Measurements from ENCODE around the gene GPR15LG.

The GPR15LG gene

GRCh38 chr10:84156768-84157167 lies 16.8 kb upstream of the GPR15LG start:
- peak; percentile 3 for DNase-seq (ENCODE audit: low read depth)
- TF ChIP-seq, protein P1, sequence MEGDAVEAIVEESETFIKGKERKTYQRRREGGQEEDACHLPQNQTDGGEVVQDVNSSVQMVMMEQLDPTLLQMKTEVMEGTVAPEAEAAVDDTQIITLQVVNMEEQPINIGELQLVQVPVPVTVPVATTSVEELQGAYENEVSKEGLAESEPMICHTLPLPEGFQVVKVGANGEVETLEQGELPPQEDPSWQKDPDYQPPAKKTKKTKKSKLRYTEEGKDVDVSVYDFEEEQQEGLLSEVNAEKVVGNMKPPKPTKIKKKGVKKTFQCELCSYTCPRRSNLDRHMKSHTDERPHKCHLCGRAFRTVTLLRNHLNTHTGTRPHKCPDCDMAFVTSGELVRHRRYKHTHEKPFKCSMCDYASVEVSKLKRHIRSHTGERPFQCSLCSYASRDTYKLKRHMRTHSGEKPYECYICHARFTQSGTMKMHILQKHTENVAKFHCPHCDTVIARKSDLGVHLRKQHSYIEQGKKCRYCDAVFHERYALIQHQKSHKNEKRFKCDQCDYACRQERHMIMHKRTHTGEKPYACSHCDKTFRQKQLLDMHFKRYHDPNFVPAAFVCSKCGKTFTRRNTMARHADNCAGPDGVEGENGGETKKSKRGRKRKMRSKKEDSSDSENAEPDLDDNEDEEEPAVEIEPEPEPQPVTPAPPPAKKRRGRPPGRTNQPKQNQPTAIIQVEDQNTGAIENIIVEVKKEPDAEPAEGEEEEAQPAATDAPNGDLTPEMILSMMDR (conservative IDR thresholded peaks at IDR 0.05; ENCODE audit: low read length), result no peak

GRCh38 chr10:84158061-84158460 lies 15.5 kb upstream of the GPR15LG start:
- no peak for DNase-seq (ENCODE audit: low read depth)
- TF ChIP-seq, protein P1 (conservative IDR thresholded peaks at IDR 0.05; ENCODE audit: low read length), result no peak
- no peak overlapping the region for H3K4me3 ChIP-seq (ENCODE audit: low read length)

More at GRCh38 chr10:84156768-84157167, 16.8 kb upstream of the GPR15LG start:
- H3K4me3 ChIP-seq (ENCODE audit: low read length), result no peak overlapping the region

DNA sequence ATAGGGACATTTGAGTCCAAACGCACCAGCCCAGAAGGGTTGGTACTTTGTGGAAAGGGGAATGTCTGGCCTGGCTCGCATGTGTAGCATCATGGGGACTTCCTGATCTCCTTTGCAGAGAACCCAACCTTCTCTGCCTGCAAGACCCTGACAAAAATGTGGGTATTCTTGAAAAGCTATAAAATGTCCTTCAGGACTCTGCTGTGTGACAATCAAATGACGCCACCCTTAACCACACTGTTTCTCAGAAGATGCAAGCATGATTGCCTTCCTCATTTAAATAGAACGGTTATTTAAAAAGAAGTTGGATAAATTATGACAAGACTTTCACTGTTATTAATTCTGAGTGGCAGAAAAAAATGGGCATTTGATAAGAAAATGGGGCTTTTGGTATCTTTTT lies 15.1 kb upstream of the GPR15LG start:
- DNase-seq (ENCODE audit: low read depth), result no peak
- TF ChIP-seq, protein P1 (conservative IDR thresholded peaks at IDR 0.05; ENCODE audit: low read length), result no peak
- H3K4me3 ChIP-seq (ENCODE audit: low read length), result no peak overlapping the region

GRCh38 chr10:84159076-84159685 lies 14.4 kb upstream of the GPR15LG start:
- TF ChIP-seq, protein P1 (conservative IDR thresholded peaks at IDR 0.05; ENCODE audit: low read length), result no peak
- no peak overlapping the region for H3K4me3 ChIP-seq (ENCODE audit: low read length)
- no peak for DNase-seq (ENCODE audit: low read depth)

- DNase-seq (ENCODE audit: low read depth), result no peak
- H3K4me3 ChIP-seq (ENCODE audit: low read length), result no peak overlapping the region
- TF ChIP-seq, protein P1 (conservative IDR thresholded peaks at IDR 0.05; ENCODE audit: low read length), result no peak
Observed at GRCh38 chr10:84160663-84161362, 12.8 kb upstream of the GPR15LG start.

- no peak for DNase-seq (ENCODE audit: low read depth)
- TF ChIP-seq, protein P1 (conservative IDR thresholded peaks at IDR 0.05; ENCODE audit: low read length), result no peak
- no peak overlapping the region for H3K4me3 ChIP-seq (ENCODE audit: low read length)
Observed at GRCh38 chr10:84163996-84164395, 9.6 kb upstream of the GPR15LG start.

GRCh38 chr10:84164442-84164841 lies 9.2 kb upstream of the GPR15LG start:
- TF ChIP-seq, protein P1 (conservative IDR thresholded peaks at IDR 0.05; ENCODE audit: low read length), result no peak
- H3K4me3 ChIP-seq (ENCODE audit: low read length), result no peak overlapping the region
- DNase-seq (ENCODE audit: low read depth), result no peak

All from AG10803 (cell line).